NCI-H1048 (cell line): ENCODE results near the gene NPC1.
"Not testable (repeated sequence)": the region's sequence is repeated elsewhere in the genome, so short reads cannot be mapped to it uniquely, and the experiment has no call there.

ENCODE experiments used
- DNase-seq: peaks from one replicate; lab custom pipeline; 2025; lab: John Stamatoyannopoulos, UW

Gene NPC1

GRCh38 chr18:23575309-23575651 lies 11.0 kb downstream of the NPC1 start:
- no peak for DNase-seq

GRCh38 chr18:23574611-23575308 lies 11.5 kb downstream of the NPC1 start:
- no peak for DNase-seq

- DNase-seq, result no peak
Observed at GRCh38 chr18:23573626-23574431, 12.5 kb downstream of the NPC1 start.

- no peak for DNase-seq
Observed at GRCh38 chr18:23573020-23573419, 13.3 kb downstream of the NPC1 start.

- DNase-seq, result no peak
Observed at GRCh38 chr18:23572570-23572969, 13.7 kb downstream of the NPC1 start.

GRCh38 chr18:23572012-23572411 lies 14.3 kb downstream of the NPC1 start:
- DNase-seq, result no peak

- no peak for DNase-seq
Observed at GRCh38 chr18:23570912-23571504, 15.3 kb downstream of the NPC1 start.

GRCh38 chr18:23569299-23570063 lies 16.8 kb downstream of the NPC1 start:
- no peak for DNase-seq

- no peak for DNase-seq
Observed at GRCh38 chr18:23568281-23569138, 17.8 kb downstream of the NPC1 start.

- DNase-seq, result no peak
Observed at GRCh38 chr18:23567671-23568070, 18.6 kb downstream of the NPC1 start.

- DNase-seq, result no peak
Observed at GRCh38 chr18:23565916-23566547, 20.3 kb downstream of the NPC1 start.

GRCh38 chr18:23563377-23564043 lies 22.8 kb downstream of the NPC1 start:
- no peak for DNase-seq

GRCh38 chr18:23560186-23560585 lies 26.1 kb downstream of the NPC1 start:
- DNase-seq, result no peak

GRCh38 chr18:23557511-23557910 lies 28.8 kb downstream of the NPC1 start:
- DNase-seq, result not testable (repeated sequence)

- DNase-seq, result no peak
Observed at GRCh38 chr18:23556145-23556780, 30.0 kb downstream of the NPC1 start.

- DNase-seq, result no peak
Observed at GRCh38 chr18:23553887-23554286, 32.4 kb downstream of the NPC1 start.

- DNase-seq, result no peak
Observed at GRCh38 chr18:23552505-23552904, 33.8 kb downstream of the NPC1 start.

GRCh38 chr18:23551978-23552377 lies 34.3 kb downstream of the NPC1 start:
- no peak for DNase-seq

GRCh38 chr18:23550898-23551297 lies 35.4 kb downstream of the NPC1 start:
- DNase-seq, result no peak

GRCh38 chr18:23548719-23549118 lies 37.6 kb downstream of the NPC1 start:
- no peak for DNase-seq
